Esophagus squamous epithelium (tissue), 4 donors: Measurements from ENCODE around the gene TMC8.

Experiments used
- POLR2A ChIP-seq, 4 donors: fragments of 450-650 bp; IDR thresholded peaks; one replicate each; pipeline ENCODE4 v1.6.1; 2017; ENCODE audit warnings: antibody characterized with exemption in 4 of 4, mild to moderate bottlenecking in 4 of 4, moderate library complexity in 3 of 4
- TF ChIP-seq, protein P1 (sequence below), 6 experiments: fragments of 450-650 bp in 4 of 6; fragments of 200-600 bp in 2 of 6; sonication (generic) in 2 of 6; IDR thresholded peaks; one replicate each; pipeline ENCODE4 v1.5.1; 2016 to 2019; ENCODE audit warnings: antibody characterized with exemption in 6 of 6, mild to moderate bottlenecking in 4 of 6, moderate library complexity in 4 of 6

DNA sequence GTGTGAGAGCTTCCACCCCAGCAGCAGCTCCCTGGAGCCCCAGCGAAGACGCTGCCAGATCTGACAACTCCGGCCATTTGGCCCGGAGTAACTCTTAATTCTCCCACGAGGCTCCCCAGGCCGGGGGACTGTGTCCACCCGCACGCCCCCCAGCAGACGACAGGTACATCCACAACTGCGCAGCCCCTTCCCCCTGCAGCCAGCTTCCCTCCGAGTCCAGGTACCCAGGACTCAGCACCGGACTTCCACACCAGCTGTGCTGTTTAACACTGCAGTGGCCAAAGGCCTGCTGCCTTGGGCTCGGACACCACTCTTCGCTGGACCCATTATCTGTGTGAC lies 45.0 kb downstream of the TMC8 start:
- TF ChIP-seq POLR2A (IDR thresholded peaks at IDR 0.05): no peak
- TF ChIP-seq, protein P1, sequence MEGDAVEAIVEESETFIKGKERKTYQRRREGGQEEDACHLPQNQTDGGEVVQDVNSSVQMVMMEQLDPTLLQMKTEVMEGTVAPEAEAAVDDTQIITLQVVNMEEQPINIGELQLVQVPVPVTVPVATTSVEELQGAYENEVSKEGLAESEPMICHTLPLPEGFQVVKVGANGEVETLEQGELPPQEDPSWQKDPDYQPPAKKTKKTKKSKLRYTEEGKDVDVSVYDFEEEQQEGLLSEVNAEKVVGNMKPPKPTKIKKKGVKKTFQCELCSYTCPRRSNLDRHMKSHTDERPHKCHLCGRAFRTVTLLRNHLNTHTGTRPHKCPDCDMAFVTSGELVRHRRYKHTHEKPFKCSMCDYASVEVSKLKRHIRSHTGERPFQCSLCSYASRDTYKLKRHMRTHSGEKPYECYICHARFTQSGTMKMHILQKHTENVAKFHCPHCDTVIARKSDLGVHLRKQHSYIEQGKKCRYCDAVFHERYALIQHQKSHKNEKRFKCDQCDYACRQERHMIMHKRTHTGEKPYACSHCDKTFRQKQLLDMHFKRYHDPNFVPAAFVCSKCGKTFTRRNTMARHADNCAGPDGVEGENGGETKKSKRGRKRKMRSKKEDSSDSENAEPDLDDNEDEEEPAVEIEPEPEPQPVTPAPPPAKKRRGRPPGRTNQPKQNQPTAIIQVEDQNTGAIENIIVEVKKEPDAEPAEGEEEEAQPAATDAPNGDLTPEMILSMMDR (IDR thresholded peaks at IDR 0.05): no peak
